GM23248 (cell line): ENCODE measurements around the gene ADAMTSL1. TPM values are rescaled to one million over a fixed set of nuclear protein-coding genes. Genes with fewer than 3 reads are reported as not detected.

ENCODE experiments used
- DNase-seq: peaks from one replicate; pipeline ENCODE4 v3.0.0-alpha.2; 2015
- H2AFZ ChIP-seq: fragments of 200-600 bp; sonication (generic); 2 replicates; pipeline ENCODE4 v1.6.1; 2016; ENCODE audit warnings: antibody characterized with exemption
- H3F3A ChIP-seq: fragments of 200-600 bp; sonication (generic); 2 replicates; pipeline ENCODE4 v1.6.1; 2016; ENCODE audit warnings: mild to moderate bottlenecking, antibody characterized with exemption, mixed run types; ENCODE audit not compliant: insufficient read depth
- H3K27ac ChIP-seq: fragments of 200-600 bp; sonication (generic); 2 replicates; pipeline ENCODE4 v1.5.1; 2016; ENCODE audit warnings: mild to moderate bottlenecking
- H3K27me3 ChIP-seq: fragments of 200-600 bp; sonication (generic); replicated peaks from 2 replicates; pipeline ENCODE4 v1.6.1; 2016; ENCODE audit warnings: mild to moderate bottlenecking; ENCODE audit not compliant: insufficient read depth
- H3K36me3 ChIP-seq: fragments of 200-600 bp; sonication (generic); 2 replicates; pipeline ENCODE4 v1.6.1; 2016; ENCODE audit warnings: low read depth, mild to moderate bottlenecking
- H3K4me1 ChIP-seq: fragments of 200-600 bp; sonication (generic); 2 replicates; pipeline ENCODE4 v1.6.1; 2016; ENCODE audit warnings: mild to moderate bottlenecking; ENCODE audit not compliant: insufficient read depth
- H3K4me2 ChIP-seq: fragments of 200-600 bp; sonication (generic); one replicate; pipeline ENCODE4 v1.6.1; 2016; ENCODE audit warnings: mild to moderate bottlenecking; ENCODE audit not compliant: unreplicated experiment
- H3K4me3 ChIP-seq: fragments of 200-600 bp; sonication (generic); 2 replicates; pipeline ENCODE4 v1.5.1; 2016; ENCODE audit warnings: mild to moderate bottlenecking
- H3K79me2 ChIP-seq: fragments of 200-600 bp; sonication (generic); 2 replicates; pipeline ENCODE4 v1.6.1; 2016; ENCODE audit warnings: mild to moderate bottlenecking; ENCODE audit not compliant: insufficient read depth
- H3K9ac ChIP-seq: fragments of 200-600 bp; sonication (generic); 2 replicates; pipeline ENCODE4 v1.6.1; 2016; ENCODE audit warnings: mild to moderate bottlenecking
- H3K9me2 ChIP-seq: fragments of 200-600 bp; sonication (generic); 2 replicates; pipeline ENCODE4 v1.6.1; 2016; ENCODE audit warnings: mixed run types, mild to moderate bottlenecking, moderate library complexity; ENCODE audit not compliant: insufficient read depth
- H3K9me3 ChIP-seq: fragments of 200-600 bp; sonication (generic); one replicate; pipeline ENCODE4 v1.6.1; 2017; ENCODE audit warnings: low read depth
- H4K20me1 ChIP-seq: fragments of 200-600 bp; sonication (generic); 2 replicates; pipeline ENCODE4 v1.6.0; 2016; ENCODE audit not compliant: insufficient read depth
- EZH2 ChIP-seq: fragments of 200-600 bp; sonication (generic); IDR thresholded peaks from 2 replicates; pipeline ENCODE4 v1.6.1; 2018; ENCODE audit warnings: antibody characterized with exemption, mild to moderate bottlenecking; ENCODE audit not compliant: insufficient read depth, poor library complexity, severe bottlenecking
- EZH2phosphoT487 ChIP-seq: fragments of 200-600 bp; sonication (generic); IDR thresholded peaks from 2 replicates; pipeline ENCODE4 v1.6.1; 2018; ENCODE audit warnings: antibody characterized with exemption, moderate library complexity, mild to moderate bottlenecking, low read depth; ENCODE audit not compliant: insufficient read depth
- WGBS, 2 experiments: methylation state at CpG; one replicate each; pipeline ENCODE4 v1.1.6; 2015 to 2017; ENCODE audit warnings: low lambda C conversion rate in 2 of 2, low coverage in 1 of 2; ENCODE audit errors: missing lambda C conversion rate in 2 of 2; 5-methylcytosine and 5-hydroxymethylcytosine counted together
- in situ Hi-C: fragments of 300-500 bp; cut with MboI; formaldehyde crosslinking; loops from 2 replicates; pipeline ENCODE4 v1.15.0; 2020
- microRNA-seq: library from miRNA; unstranded; fragments of <30 nt; microRNA quantifications from one replicate; pipeline ENCODE4, GENCODE V29; 2016; ENCODE audit warnings: borderline number of aligned reads
- polyA plus RNA-seq: library from polyadenylated mRNA; unstranded; fragments of >200 nt; fragmentation: Nextera tagmentation; extraction: Ambion mirVana; gene quantifications from 2 replicates; pipeline ENCODE4 v1.2.1, GENCODE V29; 2016
- small RNA-seq: library from RNA; depleted of rRNA; stranded (forward); fragments of <200 nt; gene quantifications from one replicate; pipeline ENCODE3, GENCODE V24; 2014; ENCODE audit warnings: low read depth, low replicate concordance
- total RNA-seq: library from RNA; depleted of rRNA; stranded (reverse); fragments of >200 nt; shearing (Covaris generic); gene quantifications from 2 replicates; pipeline ENCODE4 v1.2.3, GENCODE V29; 2014

The ADAMTSL1 gene
- total and polyA plus RNA-seq, 2 experiments from 2014 or later = 77.0 to 273 TPM

GRCh38 chr9:18947892-18948339 lies 474.0 kb downstream of the ADAMTSL1 start:
- Histone ChIP-seq H2AFZ (no peak overlapping the region), H3K27me3 (peaks cover 34% of the 10 kb centered on the region), H3F3A (no peaks in the 10 kb centered on the region), H3K27ac (no peak overlapping the region), H3K4me3 (no peak overlapping the region), H4K20me1 (no peaks in the 10 kb centered on the region), H3K4me2 (no peak overlapping the region), H3K36me3 (no peaks in the 10 kb centered on the region), H3K9me3 (no peaks in the 10 kb centered on the region), H3K79me2 (no peaks in the 10 kb centered on the region), H3K9me2 (no peaks in the 10 kb centered on the region), H3K9ac (no peak overlapping the region), H3K4me1 (no peaks in the 10 kb centered on the region)
- in situ Hi-C loops = no loop called here
- no peak for TF ChIP-seq EZH2phosphoT487
- no peak for TF ChIP-seq EZH2
- WGBS, 2 experiments = 58 to 63% methylated on average over 4 of the region's 4 CpGs
- DNase-seq = peak; percentile 10

- Histone ChIP-seq H3K79me2 (no peaks in the 10 kb centered on the region), H4K20me1 (no peaks in the 10 kb centered on the region), H3K27me3 (peaks cover 19% of the 10 kb centered on the region), H3K9ac (no peak overlapping the region), H3K36me3 (no peaks in the 10 kb centered on the region), H3K4me2 (no peak overlapping the region), H3K4me3 (no peak overlapping the region), H3F3A (no peaks in the 10 kb centered on the region), H2AFZ (no peak overlapping the region), H3K9me3 (no peaks in the 10 kb centered on the region), H3K4me1 (no peaks in the 10 kb centered on the region), H3K27ac (no peak overlapping the region), H3K9me2 (no peaks in the 10 kb centered on the region)
- 75 to 82% methylated on average over 1 of the region's 1 CpG for WGBS, 2 experiments
- no peak for DNase-seq
- in situ Hi-C loops = no loop called here
- TF ChIP-seq EZH2 (no peak), EZH2phosphoT487 (no peak)
Measured at GRCh38 chr9:18951936-18952335, 478.0 kb downstream of the ADAMTSL1 start.

- in situ Hi-C loops = no loop called here
- no peaks in the 10 kb centered on the region for H4K20me1 ChIP-seq
- H3K4me1 ChIP-seq = no peaks in the 10 kb centered on the region
- H3K79me2 ChIP-seq = no peaks in the 10 kb centered on the region
- H3K36me3 ChIP-seq = no peaks in the 10 kb centered on the region
- no peak overlapping the region for H2AFZ ChIP-seq
- peaks cover 33% of the 10 kb centered on the region for H3K27me3 ChIP-seq
- H3K4me2 ChIP-seq = no peak overlapping the region
- H3K27ac ChIP-seq = no peak overlapping the region
- no peak overlapping the region for H3K4me3 ChIP-seq
- 40 to 53% methylated on average over 2 of the region's 2 CpGs for WGBS, 2 experiments
- H3K9ac ChIP-seq = no peak overlapping the region
- no peak for TF ChIP-seq EZH2
- TF ChIP-seq EZH2phosphoT487 = no peak
- DNase-seq = no peak
- H3K9me2 ChIP-seq = no peaks in the 10 kb centered on the region
- H3K9me3 ChIP-seq = no peaks in the 10 kb centered on the region
- no peaks in the 10 kb centered on the region for H3F3A ChIP-seq
Measured at GRCh38 chr9:18955626-18956025, 481.7 kb downstream of the ADAMTSL1 start.

Small RNAs within 50 kb of the gene (microRNA-seq; reads per million reads assigned to microRNA genes)
- gene MIR3152 = 6.1 reads per million, percentile 6 among the genes with 10 or more reads in this experiment

Small RNAs within 50 kb of the gene (small RNA-seq; reads per million reads assigned to genes)
- not detected for gene MIR3152
